ENCODE measurements around the gene TFAP2A.

Gene TFAP2A

GRCh38 chr6:10414756-10415616 is at the start of gene TFAP2A:
Gene TFAP2A, minus strand, starts transcription at chr6:10415074. Its CDS starts 83 bp downstream, at chr6:10414991.
- peak; percentile 92 for DNase-seq (ENCODE audit: low read depth)

GRCh38 chr6:10463491-10464481 is 48.9 kb upstream of the TFAP2A start:
- no peak for DNase-seq (ENCODE audit: low read depth)

- no peak for DNase-seq (ENCODE audit: low read depth)
Observed at GRCh38 chr6:10463040-10463439, 48.2 kb upstream of the TFAP2A start.

DNA sequence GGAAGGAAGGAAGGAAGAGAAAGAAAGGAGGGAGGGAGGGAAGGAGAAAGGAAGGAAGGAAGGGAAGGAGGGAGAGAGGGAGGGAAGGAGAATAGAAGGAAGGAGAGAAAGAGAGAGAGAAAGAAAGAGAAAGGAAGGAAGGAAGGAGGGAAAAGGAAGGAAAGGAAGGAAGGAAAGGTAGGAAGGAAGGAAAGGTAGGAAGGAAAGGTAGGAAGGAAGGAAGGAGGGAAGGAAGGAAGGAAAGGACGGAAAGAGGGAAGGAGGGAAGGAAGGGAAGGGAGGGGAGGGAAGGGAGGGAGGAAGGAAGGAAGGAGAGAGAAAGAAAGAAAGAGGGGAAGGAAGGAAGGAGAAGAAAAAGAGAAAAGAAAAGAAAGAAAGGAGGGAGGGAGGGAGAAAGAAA is 47.0 kb upstream of the TFAP2A start:
- no peak for DNase-seq (ENCODE audit: low read depth)

DNA sequence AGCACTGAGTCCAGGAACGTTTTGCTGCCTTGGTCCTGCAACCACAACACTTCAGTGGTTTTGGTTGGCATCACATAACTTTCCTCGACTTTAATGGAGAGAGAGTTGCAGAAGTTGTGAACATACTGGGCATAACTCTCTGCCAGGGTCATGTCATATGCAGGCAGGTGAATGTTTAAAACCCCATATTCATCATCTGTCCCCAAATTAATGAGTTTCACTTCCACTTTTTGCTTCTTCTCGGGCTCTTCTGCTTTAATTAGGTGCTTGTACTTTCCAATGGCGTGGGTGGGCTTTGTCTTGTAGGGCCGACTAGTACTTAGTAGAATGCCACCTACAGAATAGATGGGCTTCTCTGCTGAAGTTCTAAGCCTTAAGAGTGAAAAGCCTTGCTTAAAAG is 45.2 kb upstream of the TFAP2A start:
- no peak for DNase-seq (ENCODE audit: low read depth)

GRCh38 chr6:10458287-10458686 is 43.4 kb upstream of the TFAP2A start:
- no peak for DNase-seq (ENCODE audit: low read depth)

DNA sequence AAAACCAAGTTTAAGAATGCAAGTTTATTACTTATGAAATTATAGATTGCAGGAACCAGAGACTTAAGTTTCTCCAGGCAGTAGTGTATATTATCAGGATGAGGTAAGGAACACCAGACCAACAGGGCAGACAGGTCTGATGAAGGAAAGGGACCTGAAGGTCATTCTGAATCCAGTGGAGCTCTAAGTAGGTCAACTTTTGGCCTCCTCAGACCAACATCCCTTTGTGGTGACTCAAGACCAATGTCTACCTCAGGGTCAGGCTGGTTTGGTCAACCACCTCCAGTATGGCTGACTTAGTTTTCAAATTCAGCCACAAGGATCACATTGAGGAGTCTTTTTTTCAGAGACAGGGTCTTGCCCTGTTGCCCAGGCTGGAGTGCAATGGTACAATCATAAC is 38.7 kb upstream of the TFAP2A start:
- DNase-seq (ENCODE audit: low read depth), result no peak

- DNase-seq (ENCODE audit: low read depth), result peak; percentile 87
Observed at GRCh38 chr6:10451828-10452509, 37.1 kb upstream of the TFAP2A start.

GRCh38 chr6:10451394-10451793 is 36.5 kb upstream of the TFAP2A start:
- no peak for DNase-seq (ENCODE audit: low read depth)

DNA sequence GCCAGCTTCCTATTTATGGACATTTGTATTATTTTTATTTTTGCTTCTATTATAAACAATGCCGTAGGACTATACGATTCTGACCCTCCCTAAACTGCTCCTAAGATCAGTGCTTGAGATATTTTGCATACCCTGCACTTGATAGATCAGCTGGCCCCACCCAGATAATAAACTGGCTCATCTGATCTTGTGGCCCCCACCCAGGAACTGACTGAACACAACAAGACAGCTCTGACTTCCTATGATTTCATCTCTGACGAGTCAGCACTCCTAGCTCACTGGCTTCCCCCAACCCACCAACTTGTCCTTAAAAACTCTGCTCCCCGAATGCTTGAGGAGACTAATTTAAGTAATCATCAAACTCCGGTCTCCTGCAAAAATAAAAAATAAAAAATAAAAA is 34.9 kb upstream of the TFAP2A start:
- DNase-seq (ENCODE audit: low read depth), result no peak

- no peak for DNase-seq (ENCODE audit: low read depth)
Observed at GRCh38 chr6:10448096-10448495, 33.2 kb upstream of the TFAP2A start.

GRCh38 chr6:10446548-10446947 is 31.7 kb upstream of the TFAP2A start:
- DNase-seq (ENCODE audit: low read depth), result no peak

DNA sequence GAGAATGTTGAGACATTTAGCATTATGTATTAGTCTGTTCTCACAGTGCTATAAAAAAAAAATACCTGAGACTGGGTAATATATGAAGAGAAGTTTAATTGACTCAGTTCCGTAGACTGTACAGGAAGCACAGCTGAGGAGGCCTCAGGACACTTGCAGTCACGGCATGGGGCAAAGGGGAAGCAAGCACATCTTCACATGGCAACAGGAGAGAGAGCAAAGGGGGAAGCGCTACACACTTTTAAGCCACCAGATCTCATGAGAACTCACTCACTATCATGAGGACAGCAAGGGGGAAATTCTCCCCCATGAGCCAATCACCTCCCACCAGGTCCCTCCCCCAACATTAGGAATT is 26.8 kb upstream of the TFAP2A start:
- DNase-seq (ENCODE audit: low read depth), result no peak

- DNase-seq (ENCODE audit: low read depth), result peak; percentile 97
Observed at GRCh38 chr6:10441004-10441654, 26.3 kb upstream of the TFAP2A start.

DNA sequence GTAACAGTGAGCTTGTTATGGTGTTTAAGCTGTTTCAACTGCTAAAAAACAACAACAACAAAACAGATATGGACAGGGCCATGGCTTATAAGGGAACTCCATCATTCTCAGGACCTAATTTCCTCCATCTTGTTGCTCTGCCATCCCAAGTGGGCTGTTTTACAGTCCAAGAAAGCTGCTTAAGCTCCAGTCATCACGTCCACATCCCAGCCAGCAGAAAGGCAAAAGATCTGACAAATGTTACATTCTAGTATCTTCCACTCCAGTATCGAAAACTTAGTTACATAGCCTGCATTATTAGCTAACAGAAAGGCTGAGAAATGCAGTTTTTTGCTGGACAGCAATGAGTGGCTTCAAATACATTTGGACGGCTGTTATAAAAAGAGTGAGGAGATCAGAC is 23.0 kb upstream of the TFAP2A start:
- DNase-seq (ENCODE audit: low read depth), result no peak

GRCh38 chr6:10434235-10434634 is 19.4 kb upstream of the TFAP2A start:
- peak; percentile 33 for DNase-seq (ENCODE audit: low read depth)

DNA sequence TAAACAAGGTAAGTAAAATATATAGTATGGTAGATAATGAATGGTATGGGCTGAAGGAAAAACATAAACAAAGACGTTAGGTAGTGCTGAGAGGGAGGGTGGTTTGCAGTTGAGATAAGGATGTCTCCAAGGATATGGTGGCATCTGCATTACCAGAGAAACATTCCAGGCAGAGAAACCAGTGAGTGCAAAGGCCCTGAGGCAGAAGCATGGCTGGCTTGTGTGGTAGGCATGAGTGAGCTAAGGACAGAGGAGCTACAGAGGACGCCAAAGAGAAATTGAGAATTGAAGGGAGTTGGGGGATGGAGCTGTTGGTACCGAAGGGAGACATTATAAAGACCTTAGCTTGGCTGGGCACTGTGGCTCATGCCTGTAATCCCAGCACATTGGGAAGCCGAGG is 18.4 kb upstream of the TFAP2A start:
- DNase-seq (ENCODE audit: low read depth), result no peak

DNA sequence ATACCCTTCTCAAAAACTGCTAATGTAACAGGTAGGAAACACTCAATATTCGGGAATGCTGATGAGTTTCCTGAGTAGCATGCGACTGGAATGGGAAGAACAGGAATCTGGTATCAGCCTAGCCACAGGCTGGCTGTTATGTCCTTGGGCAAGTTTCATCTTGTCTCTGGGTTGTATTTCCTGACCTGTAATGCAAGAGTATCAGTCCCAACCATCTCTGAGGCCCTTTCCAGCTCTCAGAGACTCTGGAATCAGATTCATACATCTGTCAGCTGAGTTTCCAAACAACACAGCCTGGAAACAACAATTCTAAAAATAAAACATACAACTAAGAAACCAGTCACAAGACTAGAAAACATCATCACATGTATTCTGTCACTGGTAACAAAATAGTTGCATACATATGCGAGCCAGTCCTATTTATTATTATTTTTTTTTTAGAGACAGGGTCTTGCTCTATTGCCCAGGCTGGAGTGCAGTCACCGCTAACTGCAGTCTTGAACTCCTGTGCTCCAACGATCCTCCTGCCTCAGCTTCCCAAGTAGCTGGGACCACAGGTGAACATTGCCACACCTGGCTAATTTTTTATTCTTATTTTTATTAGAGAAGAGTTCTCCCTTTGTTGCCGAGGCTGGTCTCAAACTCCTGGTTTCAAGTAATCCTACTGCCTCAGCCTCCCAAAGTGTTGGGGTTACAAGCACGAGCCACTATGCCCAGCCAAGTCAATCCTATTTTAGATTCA is 16.7 kb upstream of the TFAP2A start:
- peak; percentile 70 for DNase-seq (ENCODE audit: low read depth)

DNA sequence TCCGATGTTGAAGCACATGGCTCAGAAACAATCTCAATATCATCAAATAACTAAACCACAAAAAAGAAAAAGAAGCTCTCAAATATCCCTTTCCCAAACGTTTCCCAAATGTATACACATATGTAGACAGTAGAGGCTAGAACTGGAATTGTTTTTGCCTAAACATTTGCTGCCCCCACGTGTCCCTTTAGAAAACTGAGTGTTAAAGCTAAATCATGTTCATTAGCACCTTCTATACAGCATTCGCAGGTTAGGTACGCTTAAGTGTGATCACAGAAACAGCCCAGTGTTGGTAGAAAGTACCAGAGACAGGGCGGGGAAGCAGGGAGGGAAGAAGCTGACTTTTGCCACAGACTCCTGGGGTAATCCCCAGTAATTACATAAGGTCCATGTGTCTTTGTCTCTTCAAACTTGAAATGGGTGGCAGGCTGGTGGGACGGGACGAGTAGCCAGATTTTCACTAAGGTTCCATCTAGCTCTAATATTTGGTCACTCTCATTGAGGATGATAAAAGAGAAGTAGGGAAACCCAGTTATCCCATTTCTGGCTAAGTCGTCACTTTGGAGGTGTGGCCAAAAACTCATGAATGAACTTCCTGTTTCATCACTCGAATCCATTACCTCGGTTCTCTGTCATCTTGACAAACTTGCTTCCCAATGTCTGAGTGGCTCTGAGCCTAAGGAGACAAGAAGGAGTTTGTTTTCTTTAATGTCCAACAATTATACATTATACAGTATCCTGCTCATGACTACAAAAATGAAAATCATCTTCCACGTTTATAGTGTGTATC is 15.0 kb upstream of the TFAP2A start:
- DNase-seq (ENCODE audit: low read depth), result peak; percentile 74

- DNase-seq (ENCODE audit: low read depth), result no peak
Observed at GRCh38 chr6:10426781-10427279, 12.0 kb upstream of the TFAP2A start.

All from EH (cell line).